KOPT-K1 (cell line): ENCODE results near the gene SNAPC5.
"Not testable (repeated sequence)": the region's sequence is repeated elsewhere in the genome, so short reads cannot be mapped to it uniquely, and the experiment has no call there.

Experiments
- H3K27ac ChIP-seq: fragments of 200-600 bp; sonication (generic); 2 replicates; pipeline ENCODE4 v1.5.1; 2016; ENCODE audit warnings: antibody characterized with exemption, mild to moderate bottlenecking, low read depth, low read length; ENCODE audit not compliant: poor library complexity, severe bottlenecking
- H3K36me3 ChIP-seq: fragments of 200-600 bp; sonication (generic); 2 replicates; pipeline ENCODE4 v1.5.1; 2017; ENCODE audit warnings: antibody characterized with exemption, mild to moderate bottlenecking, low read length, moderate library complexity; ENCODE audit not compliant: insufficient read depth
- H3K9me3 ChIP-seq: fragments of 200-600 bp; sonication (generic); 2 replicates; pipeline ENCODE4 v1.5.1; 2017; ENCODE audit warnings: antibody characterized with exemption, low read length, mild to moderate bottlenecking; ENCODE audit not compliant: insufficient read depth, poor library complexity, severe bottlenecking

The SNAPC5 gene

GRCh38 chr15:66497502-66498455 is at the start of gene SNAPC5:
Gene SNAPC5, minus strand, starts transcription at chr15:66497762. Its CDS starts 31 bp downstream, at chr15:66497731.
- H3K27ac ChIP-seq: peak within 1 kb of the TSS; percentile 80
- peaks cover 85% of the 10 kb centered on the region for H3K36me3 ChIP-seq

GRCh38 chr15:66545255-66545654 is 47.7 kb upstream of the SNAPC5 start:
- Histone ChIP-seq H3K27ac (no peak overlapping the region), H3K36me3 (peaks cover 59% of the 10 kb centered on the region), H3K9me3 (no peaks in the 10 kb centered on the region)

More at GRCh38 chr15:66497502-66498455, at the start of gene SNAPC5:
- no peaks in the 10 kb centered on the region for H3K9me3 ChIP-seq

GRCh38 chr15:66542896-66543295 is 45.3 kb upstream of the SNAPC5 start:
- no peaks in the 10 kb centered on the region for H3K9me3 ChIP-seq
- H3K36me3 ChIP-seq: peaks cover 64% of the 10 kb centered on the region
- no peak overlapping the region for H3K27ac ChIP-seq

- no peak overlapping the region for H3K27ac ChIP-seq
- peaks cover 77% of the 10 kb centered on the region for H3K36me3 ChIP-seq
- no peaks in the 10 kb centered on the region for H3K9me3 ChIP-seq
Observed at GRCh38 chr15:66535056-66535455, 37.5 kb upstream of the SNAPC5 start.

GRCh38 chr15:66524838-66525237 is 27.3 kb upstream of the SNAPC5 start:
- peaks cover 94% of the 10 kb centered on the region for H3K36me3 ChIP-seq
- no peak overlapping the region for H3K27ac ChIP-seq
- H3K9me3 ChIP-seq: no peaks in the 10 kb centered on the region

- no peaks in the 10 kb centered on the region for H3K9me3 ChIP-seq
- peaks cover 89% of the 10 kb centered on the region for H3K36me3 ChIP-seq
- no peak overlapping the region for H3K27ac ChIP-seq
Observed at GRCh38 chr15:66523926-66524325, 26.4 kb upstream of the SNAPC5 start.

- peaks cover 82% of the 10 kb centered on the region for H3K36me3 ChIP-seq
- H3K27ac ChIP-seq: no peak overlapping the region
Observed at GRCh38 chr15:66515901-66516322, 18.4 kb upstream of the SNAPC5 start.

GRCh38 chr15:66514586-66514985 is 17.0 kb upstream of the SNAPC5 start:
- Histone ChIP-seq H3K36me3 (peaks cover 78% of the 10 kb centered on the region), H3K9me3 (no peaks in the 10 kb centered on the region), H3K27ac (no peak overlapping the region)

More at GRCh38 chr15:66515901-66516322, 18.4 kb upstream of the SNAPC5 start:
- no peaks in the 10 kb centered on the region for H3K9me3 ChIP-seq

GRCh38 chr15:66508293-66508883 is 10.8 kb upstream of the SNAPC5 start:
- H3K27ac ChIP-seq: peak overlapping the region; percentile 37
- H3K36me3 ChIP-seq: peaks cover 42% of the 10 kb centered on the region
- H3K9me3 ChIP-seq: no peaks in the 10 kb centered on the region

- no peaks in the 10 kb centered on the region for H3K9me3 ChIP-seq
- H3K27ac ChIP-seq: peak overlapping the region; percentile 86
- H3K36me3 ChIP-seq: peaks cover 52% of the 10 kb centered on the region
Observed at GRCh38 chr15:66505818-66506217, 8.3 kb upstream of the SNAPC5 start.

GRCh38 chr15:66505430-66505811 is 7.9 kb upstream of the SNAPC5 start:
- Histone ChIP-seq H3K36me3 (peaks cover 52% of the 10 kb centered on the region), H3K9me3 (no peaks in the 10 kb centered on the region), H3K27ac (peak overlapping the region; percentile 86)

- peaks cover 55% of the 10 kb centered on the region for H3K36me3 ChIP-seq
- peak within 1 kb of the TSS; percentile 86 for H3K27ac ChIP-seq
- H3K9me3 ChIP-seq: no peaks in the 10 kb centered on the region
Observed at GRCh38 chr15:66504563-66505429, 7.2 kb upstream of the SNAPC5 start, which contains the start of the genes RPL4 and ZWILCH. Gene RPL4, minus strand, starts transcription at chr15:66504855. Its CDS starts 65 bp downstream, at chr15:66504790. Gene ZWILCH, plus strand, starts transcription at chr15:66505326. Its CDS starts 13 bp downstream, at chr15:66505339.

GRCh38 chr15:66503780-66504562 is 6.4 kb upstream of the SNAPC5 start:
- Histone ChIP-seq H3K36me3 (peaks cover 56% of the 10 kb centered on the region), H3K9me3 (no peaks in the 10 kb centered on the region), H3K27ac (peak overlapping the region; percentile 86)

GRCh38 chr15:66503041-66503648 is 5.6 kb upstream of the SNAPC5 start:
- peak overlapping the region; percentile 86 for H3K27ac ChIP-seq
- peaks cover 62% of the 10 kb centered on the region for H3K36me3 ChIP-seq
- not testable (repeated sequence) for H3K9me3 ChIP-seq
